NK-92 (cell line): Measurements from ENCODE around the gene ZNF821.
A peak's percentile ranks its signal among the peaks of the same experiment; 100 is the strongest.
"Not testable (repeated sequence)": the region's sequence is repeated elsewhere in the genome, so short reads cannot be mapped to it uniquely, and the experiment has no call there.

Experiments
- DNase-seq: peaks from one replicate; lab custom pipeline; 2025; ENCODE audit not compliant: unreplicated experiment; lab: John Stamatoyannopoulos, UW

ZNF821 gene

DNA sequence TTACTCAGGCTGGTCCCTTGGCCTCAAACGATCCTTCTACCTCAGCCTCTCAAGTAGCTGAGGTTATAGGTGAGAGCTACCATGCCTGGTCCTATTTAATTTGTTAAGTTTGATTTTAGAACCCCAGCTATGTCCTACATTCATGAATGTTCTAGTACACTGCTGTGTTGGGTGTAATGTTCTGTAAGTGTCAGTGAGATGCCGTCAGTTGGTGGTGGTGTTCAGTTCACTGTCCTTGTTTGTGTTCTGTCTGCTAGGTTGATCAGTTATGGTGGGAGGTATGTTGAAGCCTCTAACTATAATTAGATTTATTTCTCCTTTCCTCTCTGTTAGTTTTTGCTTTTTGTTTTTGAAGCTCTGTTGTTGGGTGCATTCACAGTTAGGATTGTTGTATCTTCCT, 19.6 kb upstream of the ZNF821 start:
- DNase-seq, result no peak

DNA sequence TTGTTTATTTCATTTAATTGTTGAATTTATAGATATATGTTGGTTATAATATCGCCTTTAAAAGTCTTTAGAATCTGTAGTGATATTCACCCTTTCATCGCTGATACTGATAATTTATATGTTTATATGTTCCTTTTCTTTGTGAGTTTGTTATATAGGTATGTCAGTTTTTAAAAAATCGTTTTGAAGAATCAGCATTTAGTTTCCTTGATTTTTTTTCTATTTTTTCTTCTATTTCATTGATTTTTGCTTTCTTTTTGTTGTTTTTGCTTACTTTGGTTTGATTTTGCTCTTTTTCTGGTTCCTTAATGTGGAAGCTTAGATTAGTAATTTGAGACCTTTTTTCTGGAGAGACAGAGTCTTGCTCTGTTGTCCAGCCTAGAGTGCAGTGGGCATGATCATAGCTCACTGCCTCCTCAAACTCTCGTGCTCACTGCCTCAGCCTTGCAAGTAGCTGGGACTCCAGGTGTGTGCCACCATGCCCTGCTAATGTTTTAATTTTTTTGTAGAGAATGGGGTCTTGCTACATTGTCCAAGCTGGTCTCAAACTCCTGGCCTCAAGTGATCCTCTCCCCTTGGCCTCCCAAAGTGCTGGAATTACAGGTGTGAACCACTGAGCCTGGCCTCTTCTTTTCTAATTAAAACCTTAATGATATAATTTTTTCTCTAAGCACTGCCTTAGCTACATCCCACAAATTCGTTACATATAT, 18.8 kb upstream of the ZNF821 start:
- DNase-seq, result no peak

DNA sequence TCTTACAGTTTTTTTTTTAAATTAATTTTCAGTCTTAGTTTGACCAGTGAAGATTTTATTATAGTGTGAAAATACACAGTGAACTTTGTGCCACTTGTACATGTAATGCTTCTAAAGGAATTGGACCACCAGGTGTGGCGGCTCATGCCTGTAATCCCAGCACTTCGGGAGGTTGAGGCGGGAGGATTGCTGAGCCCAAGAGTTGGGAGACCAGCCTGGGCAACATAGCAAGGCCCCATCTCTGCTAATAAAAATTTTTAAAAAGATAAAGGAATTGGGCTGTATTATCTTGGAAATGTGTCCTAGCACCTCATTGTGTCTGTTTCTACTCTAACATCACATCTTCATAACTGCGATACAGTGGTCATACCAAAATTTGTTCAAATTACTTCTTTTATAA, 15.2 kb upstream of the ZNF821 start:
- DNase-seq, result no peak

DNA sequence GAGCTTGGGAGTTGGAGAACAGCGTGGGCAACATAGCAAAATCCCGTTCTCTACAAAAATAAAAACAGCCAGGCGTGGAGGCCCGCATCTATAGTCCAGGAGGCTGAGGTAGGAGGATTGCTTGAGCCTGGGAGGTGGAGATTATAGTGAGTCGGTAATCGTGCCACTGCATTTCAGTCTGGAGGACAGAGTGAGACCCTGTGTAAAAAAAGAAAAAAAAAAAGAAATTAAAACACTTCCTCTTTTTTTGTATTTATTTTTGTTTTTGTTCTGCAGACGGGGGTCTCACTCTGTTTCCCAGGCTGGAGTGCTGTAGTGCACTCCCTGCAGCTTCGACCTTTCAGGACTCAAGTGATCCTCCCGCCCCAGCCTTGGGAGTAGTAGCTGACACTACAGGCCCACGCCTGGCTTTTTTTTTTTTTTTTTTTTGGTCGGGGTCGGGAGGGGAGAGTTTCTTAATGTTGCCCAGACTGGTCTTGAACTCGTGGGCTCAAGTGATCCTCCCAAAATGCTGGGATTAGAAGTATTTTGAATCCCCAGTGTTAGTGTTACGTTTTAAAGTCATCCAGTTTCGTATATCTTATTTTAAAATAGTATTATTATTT, 12.9 kb upstream of the ZNF821 start:
- DNase-seq, result no peak

DNA sequence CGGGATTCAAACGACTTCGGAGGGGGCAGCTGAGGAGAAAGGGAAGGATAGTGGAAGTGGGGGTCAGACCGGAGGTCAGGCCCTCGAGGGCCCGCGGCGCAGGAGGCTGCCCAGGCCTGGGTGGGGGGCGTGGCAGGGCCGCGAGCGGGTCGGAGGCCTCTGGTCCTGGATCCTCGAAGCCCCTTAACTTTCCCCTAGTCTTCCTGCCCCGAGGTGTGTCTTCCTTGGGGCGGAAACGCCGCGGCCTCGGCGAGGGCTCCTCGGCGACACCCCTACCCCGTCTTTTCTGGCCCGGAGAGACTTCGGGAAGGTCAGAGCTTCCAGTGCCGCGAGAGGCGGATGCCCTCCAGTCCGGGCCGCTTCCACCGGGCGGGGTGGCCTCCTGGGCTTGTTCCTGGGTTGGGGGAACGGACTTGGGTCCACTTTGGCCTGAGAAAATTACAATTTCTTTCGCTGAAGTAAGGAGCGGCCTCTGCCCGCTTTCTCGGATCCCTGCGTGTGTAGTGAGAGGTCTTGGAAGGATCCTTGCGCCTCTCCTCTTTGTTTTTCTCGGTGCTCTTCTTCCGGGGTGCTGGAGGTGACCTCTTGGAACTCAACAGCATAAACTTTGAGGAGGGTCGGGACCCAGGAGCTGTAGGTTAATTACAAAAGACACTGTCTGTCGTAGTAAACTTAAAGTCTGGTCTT, 11.8 kb upstream of the ZNF821 start:
- no peak for DNase-seq

DNA sequence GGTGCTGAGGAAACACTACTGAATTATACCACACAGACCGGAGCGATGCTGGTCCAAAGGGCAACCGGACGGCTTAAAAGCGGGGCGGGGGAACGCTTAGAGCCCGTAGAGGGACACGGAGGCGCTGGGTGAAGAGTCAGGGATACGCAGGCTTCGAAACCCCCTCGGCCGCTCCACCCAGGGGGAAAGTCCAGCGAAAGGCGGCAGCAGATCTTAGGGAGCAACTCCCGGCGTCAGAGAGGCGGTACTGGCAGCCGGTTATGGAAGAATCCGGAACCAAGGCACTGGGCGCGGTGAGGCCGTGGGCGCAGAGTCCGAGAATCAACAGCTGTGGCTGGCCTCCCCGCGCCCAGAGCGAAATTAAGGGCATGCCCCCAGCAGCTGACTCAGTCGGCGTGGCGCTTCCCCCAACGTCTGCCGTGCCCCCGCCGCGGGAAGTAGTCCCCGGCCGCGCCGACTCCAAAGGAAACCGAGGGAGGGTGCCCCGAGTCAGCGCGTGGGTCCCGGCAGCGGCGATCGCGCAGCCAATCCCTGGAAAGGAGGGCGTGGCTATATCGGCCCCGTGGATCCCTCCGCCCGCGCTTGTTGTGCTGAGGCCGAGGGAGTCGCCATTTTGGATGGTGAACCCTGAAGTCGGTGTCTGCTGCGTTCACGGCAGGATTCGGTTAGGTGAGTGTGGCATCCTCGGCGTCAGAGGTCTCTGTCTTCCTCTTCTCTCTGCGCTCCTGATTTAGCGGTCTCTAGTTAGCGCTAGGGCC, 11.1 kb upstream of the ZNF821 start, which contains the start of gene IST1:
Gene IST1 (plus strand): TSS at position 611 of the 758 bp plus-strand sequence. CDS start 20,110 bp downstream, outside the sequence.
- peak; percentile 87 for DNase-seq

DNA sequence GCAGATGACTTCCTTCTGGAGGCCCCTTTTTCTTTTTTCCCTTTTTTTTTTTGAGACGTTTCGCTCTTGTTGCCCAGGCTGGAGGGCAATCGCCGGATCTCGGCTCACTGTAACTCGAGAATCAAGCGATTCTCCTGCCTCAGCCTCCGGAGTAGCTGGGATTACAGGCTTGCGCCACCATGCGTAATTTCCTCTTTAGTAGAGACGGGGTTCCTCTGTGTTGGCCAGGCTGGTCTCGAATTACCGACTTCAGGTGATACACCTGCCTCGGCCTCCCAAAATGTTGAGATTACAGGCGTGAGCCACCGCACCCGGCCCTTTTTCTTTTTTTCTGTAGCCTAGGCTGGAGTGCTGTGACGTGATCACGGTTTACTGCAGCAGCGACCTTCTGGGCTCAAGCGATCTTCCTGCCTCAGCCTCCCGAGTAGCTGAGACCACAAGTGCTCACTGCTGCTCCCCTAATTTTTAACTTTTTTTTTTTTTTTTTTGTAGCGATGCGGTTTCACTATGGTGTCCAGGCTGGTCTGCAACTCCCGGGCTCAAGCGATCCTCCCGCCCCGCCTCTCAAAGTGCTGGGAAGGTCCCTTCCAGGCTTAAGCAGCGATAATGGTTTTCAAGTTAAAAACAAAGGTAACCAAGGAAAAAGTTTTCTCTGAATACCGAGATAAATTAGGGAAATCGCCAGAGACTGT, 10.4 kb upstream of the ZNF821 start:
- DNase-seq, result no peak

DNA sequence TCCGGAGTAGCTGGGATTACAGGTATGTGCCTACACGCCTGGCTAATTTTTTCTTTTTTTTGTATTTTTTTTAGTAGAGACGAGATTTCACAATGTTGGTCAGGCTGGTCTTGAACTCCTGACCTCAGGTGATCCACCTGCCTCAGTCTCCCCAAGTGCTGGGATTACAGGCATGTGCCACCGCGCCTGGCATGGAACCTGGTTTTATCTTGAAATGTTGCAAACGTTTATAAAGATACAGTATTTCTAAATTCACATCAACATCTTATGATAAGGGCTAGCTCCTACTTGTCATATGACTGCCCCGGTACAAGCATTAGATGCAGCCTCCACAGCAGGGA, 9.9 kb upstream of the ZNF821 start:
- no peak for DNase-seq

DNA sequence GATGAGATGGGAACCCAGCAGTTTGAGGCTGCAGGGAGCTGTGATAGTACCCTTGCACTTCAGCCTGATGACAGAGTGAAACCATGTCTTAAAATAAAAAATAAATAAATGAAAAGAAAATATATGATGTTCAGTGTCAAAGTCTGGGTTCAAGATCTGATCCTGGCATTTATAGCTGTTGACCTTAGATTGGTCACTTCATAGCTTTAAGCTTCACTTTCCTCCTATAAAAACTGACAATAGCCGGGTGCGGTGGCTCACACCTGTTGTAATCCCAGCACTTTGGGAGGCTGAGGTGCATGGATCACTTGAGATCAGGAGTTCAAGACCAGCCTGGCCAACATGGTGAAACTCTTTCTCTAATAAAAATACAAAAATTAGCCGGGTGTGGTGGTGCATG, 5.2 kb upstream of the ZNF821 start:
- DNase-seq, result no peak

DNA sequence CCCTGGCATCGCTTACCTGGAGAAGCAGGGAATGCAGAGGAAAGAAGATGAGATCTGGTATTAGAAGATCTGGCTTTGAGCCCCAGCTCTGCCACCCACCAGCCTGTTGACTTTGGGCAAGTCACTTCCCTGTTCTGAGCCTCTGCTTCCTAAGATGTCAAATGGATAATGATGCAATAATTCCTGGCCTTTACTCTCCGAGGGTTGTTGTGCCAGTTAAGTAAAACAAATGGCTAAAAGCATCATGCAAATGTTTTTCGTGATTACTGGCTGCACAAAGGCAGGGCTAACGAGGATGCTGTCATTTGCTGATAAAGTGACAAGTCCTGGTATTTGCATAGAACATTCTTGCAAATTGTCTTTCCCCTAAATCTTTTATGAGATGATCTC, 1.3 kb upstream of the ZNF821 start:
- no peak for DNase-seq

DNA sequence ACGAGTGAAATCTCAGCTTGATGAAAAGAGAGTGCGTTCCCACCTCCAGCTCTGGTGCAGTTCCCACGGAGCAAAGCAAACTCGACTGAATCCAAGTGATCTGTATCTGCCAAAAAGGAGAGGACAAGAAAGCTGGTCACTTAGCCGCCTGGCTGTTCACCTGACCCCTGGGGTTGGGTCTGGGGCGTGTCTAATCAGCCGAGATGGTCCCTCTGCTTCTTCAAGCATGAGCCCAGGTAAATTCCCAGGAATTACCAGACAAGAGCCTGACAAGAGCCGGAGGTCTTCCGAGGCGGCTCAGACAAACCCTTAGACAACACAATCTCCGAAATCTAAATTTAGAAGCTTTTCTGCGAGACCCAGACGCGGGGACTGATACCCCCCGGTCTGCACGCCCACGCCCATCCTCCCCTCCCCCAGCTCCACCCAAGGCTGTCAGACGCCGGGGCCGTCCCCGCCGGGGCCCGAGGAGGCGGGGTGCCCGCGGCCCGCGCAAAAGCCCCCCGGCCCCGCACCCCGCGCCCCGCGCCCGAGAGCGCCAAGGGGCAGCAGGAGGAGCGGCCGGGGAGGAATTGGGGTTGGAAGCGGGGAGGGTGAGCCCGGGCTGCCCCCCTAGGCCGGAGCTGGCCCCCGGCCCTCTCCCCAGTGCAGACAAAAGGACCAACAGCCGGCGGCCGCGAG, 674 bp downstream of the ZNF821 start:
- DNase-seq, result no peak

DNA sequence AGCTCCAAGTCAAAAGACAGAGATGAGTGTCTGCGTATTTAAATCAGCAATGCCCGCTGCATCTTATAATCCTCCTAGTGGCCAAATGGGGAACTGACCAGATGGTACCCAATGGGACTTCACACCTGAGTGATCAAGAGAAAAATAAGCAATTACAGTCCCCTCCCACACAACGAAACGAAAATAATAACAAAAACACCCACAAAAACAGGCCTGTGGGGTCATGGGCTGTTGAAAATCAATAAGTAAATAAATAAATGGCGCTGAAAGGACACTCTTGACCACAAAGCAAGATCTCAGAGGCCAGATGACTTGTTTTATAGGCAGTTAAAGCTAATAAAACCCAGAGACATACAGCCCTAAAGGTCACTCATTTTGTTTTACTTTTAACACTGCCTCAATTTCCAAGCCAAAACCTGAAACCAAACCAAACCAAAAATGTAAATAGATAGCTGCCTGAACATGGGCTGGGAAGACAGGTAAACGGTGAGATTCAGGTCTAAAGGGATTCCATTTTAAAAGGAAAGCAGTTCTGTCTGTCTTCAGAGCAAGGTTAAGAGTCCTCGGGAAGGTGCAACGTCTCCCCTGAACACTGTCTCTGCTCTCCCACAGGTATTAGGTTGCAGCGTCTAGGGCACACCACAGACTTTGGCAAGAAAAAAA, 1.3 kb downstream of the ZNF821 start:
- no peak for DNase-seq

DNA sequence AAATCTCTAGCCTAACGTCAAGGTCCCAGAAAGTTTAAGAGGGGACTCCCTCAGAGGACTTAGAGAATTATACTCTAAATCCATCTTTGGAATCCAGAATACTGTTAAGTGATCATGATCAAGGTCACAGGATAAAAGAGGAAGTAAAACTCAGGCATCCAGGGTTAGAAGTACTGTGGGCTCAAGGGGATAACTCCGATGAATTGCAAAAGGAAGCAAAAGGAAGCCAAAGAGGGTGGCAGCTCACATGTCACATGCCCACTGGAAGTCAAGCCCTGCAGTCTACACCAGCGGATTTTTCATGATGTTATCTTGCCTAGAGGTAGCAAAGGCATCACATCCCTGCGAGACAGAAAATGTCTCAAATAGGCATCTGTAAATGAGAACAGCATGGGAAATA, 3.8 kb downstream of the ZNF821 start:
- DNase-seq, result no peak

DNA sequence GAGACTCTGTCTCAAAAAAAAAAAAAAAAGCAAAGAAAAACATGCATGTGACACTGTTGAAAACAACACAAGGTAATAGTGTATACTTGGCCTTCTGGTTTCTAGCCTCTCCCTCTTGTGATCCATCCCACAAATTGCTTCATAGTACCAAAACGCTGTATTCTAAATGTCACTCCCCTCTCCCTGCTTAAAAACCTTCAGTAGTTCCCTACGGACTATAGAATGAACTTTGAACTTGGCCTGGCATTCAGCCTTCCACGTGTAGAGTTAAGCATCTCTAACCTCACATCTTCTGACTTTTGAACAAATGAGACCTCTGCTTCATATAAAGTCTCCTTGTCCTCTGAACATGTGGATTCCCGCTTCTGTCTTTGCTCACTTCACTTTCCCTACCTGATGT, 5.1 kb downstream of the ZNF821 start:
- no peak for DNase-seq

DNA sequence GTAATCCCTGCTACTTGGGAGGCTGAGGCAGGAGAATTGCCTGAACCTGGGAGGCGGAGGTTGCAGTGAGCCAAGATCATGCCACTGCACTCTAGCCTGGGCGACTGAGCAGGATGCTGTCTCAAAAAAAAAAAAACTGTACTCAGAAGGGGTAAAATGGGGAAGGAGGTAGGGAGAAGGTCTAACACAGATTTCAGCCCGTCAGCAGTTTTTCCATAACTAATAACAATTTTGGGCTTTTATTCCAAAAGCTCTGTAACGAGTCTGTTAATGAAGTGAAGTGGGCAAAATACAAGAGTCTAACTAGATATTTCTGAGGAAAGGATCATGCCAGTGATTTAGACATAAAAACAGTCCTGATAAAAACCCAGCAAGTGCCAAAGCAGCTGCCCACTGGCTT, 10.8 kb downstream of the ZNF821 start:
- DNase-seq, result no peak

DNA sequence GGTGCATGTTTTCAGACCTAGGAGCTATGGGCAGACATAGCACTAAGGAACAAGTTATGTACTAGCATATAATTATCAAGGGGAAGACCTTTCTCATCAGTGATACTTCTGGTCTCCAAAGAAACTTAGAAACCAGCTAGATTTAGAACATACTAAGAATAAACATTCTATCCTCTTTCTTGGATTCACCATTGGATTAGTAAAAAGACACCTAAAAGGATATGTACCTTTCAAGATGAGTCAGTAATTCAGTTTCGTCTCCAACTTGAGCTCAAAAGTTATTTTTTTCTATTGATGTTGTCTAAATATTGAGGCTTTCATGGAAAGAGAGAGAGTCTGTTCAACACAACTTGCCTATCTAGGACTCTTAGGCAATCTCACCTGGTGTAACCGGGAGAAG, 13.2 kb downstream of the ZNF821 start:
- DNase-seq, result no peak

DNA sequence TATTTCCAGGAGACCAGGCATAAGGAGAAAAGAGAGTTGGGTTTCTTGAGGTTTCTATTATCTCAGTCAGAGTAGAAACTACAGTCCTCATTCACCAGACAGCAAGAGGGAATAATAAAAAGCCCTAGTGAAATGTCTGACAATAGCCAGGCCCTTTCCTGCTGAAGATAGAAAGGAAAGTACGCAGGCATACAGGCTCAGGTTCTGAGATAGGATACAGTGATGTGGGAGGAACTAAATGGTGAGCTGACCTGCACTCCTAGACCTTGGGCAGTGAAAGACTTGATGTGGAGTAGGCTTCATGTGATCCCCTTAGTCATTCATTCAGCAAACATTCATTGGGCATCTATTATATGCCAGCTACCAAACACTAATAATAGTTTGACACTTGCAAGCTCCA, 14.9 kb downstream of the ZNF821 start:
- DNase-seq, result no peak

DNA sequence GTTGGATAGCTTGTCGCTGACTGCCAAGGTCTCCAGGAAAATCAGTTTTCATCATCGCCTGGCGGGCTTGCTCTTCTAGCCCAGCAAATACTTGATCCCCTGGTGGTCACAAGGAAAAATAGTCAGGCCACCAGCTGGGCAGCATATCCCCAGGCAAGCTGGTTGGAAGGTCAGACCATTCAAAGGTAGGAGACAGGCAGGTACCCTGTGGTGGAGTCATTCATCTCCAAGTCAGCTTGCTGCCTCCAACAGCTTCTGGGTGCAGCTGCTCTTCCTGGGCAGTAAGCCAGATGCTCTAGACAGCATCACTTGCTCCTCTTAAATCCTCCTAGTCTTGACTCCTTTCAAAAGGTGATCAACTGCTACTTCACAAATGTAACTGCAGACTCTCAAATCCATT, 16.0 kb downstream of the ZNF821 start:
- no peak for DNase-seq

DNA sequence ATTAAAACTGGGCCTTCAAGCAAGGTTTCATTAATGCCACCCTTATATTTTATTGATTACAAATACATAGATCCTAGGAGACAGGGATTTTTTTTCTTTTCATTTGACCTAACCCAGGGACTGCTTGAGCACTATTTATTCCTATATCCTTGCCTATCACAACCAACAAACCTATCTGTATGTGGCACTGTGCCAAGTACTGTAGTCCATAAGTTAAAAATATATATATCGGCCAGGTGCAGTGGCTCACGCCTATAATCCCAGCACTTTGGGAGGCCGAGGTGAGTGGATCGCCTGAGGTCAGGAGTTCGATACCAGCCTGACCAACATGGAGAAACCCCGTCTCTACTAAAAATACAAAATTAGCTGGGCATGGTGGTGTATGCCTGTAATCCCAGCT, 16.8 kb downstream of the ZNF821 start:
- not testable (repeated sequence) for DNase-seq
